GM21528 (cell line): ENCODE measurements around the gene DOCK4.

Source experiments
- ATAC-seq: cut with Tn5 transposase; IDR thresholded peaks from one replicate; pipeline ENCODE4 v1.9.1; 2021; ENCODE audit warnings: mild to moderate bottlenecking, moderate library complexity; ENCODE audit not compliant: unreplicated experiment, low FRiP score

Gene DOCK4

GRCh38 chr7:111986601-111987000, 219.6 kb downstream of the DOCK4 start:
- no peak for ATAC-seq

GRCh38 chr7:111985798-111986197, 220.4 kb downstream of the DOCK4 start:
- ATAC-seq, result no peak

GRCh38 chr7:111982804-111983203, 223.4 kb downstream of the DOCK4 start:
- no peak for ATAC-seq

GRCh38 chr7:111982133-111982532, 224.1 kb downstream of the DOCK4 start:
- no peak for ATAC-seq

- ATAC-seq, result no peak
Measured at GRCh38 chr7:111980725-111981124, 225.5 kb downstream of the DOCK4 start.

- ATAC-seq, result no peak
Measured at GRCh38 chr7:111975346-111975745, 230.9 kb downstream of the DOCK4 start.

GRCh38 chr7:111960984-111961383, 245.2 kb downstream of the DOCK4 start:
- no peak for ATAC-seq

GRCh38 chr7:111958896-111959295, 247.3 kb downstream of the DOCK4 start:
- ATAC-seq, result no peak

- no peak for ATAC-seq
Measured at GRCh38 chr7:111958431-111958830, 247.8 kb downstream of the DOCK4 start.

GRCh38 chr7:111955616-111956015, 250.6 kb downstream of the DOCK4 start:
- ATAC-seq, result no peak

- ATAC-seq, result no peak
Measured at GRCh38 chr7:111954474-111955381, 251.5 kb downstream of the DOCK4 start.

- ATAC-seq, result no peak
Measured at GRCh38 chr7:111954056-111954455, 252.1 kb downstream of the DOCK4 start.

- no peak for ATAC-seq
Measured at GRCh38 chr7:111953611-111954010, 252.6 kb downstream of the DOCK4 start.

- ATAC-seq, result no peak
Measured at GRCh38 chr7:111952783-111953182, 253.4 kb downstream of the DOCK4 start.

GRCh38 chr7:111951052-111951451, 255.1 kb downstream of the DOCK4 start:
- ATAC-seq, result no peak

- no peak for ATAC-seq
Measured at GRCh38 chr7:111942450-111943081, 263.6 kb downstream of the DOCK4 start.

GRCh38 chr7:111937163-111937562, 269.0 kb downstream of the DOCK4 start:
- ATAC-seq, result no peak

- ATAC-seq, result no peak
Measured at GRCh38 chr7:111933609-111934008, 272.6 kb downstream of the DOCK4 start.

GRCh38 chr7:111931958-111932357, 274.2 kb downstream of the DOCK4 start:
- ATAC-seq, result no peak

GRCh38 chr7:111931016-111931517, 275.1 kb downstream of the DOCK4 start:
- ATAC-seq, result no peak

- no peak for ATAC-seq
Measured at GRCh38 chr7:111929264-111929663, 276.9 kb downstream of the DOCK4 start.
